ENCODE measurements around the gene GOLGA6D.
"Not testable (repeated sequence)": the region's sequence is repeated elsewhere in the genome, so short reads cannot be mapped to it uniquely, and the experiment has no call there.

Gene GOLGA6D

DNA sequence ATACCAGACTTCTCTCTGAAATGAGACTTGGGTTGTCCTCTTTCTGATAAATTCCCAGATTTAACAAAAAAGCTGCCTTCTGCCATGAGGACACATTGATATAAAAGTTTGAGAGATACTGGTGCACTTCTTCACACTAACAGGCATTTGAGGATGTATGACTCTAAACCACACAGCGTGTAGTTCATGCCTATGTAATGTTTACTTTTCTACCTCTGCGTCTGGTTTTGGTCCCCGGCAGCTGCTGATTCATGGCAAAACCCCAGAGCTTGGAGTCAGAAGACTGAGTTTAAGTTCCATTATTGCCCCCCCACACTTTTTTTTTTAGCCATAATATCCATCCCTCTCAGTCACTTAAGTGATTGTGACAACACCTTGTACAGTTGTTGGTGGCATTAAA lies 1.5 kb downstream of the GOLGA6D start:
- not testable (repeated sequence) for H3K9me3 ChIP-seq (ENCODE audit: control insufficient read depth in 1 of 2, low read length in 2 of 2); H3K4me1 ChIP-seq (ENCODE audit: control insufficient read depth in 1 of 2, insufficient read depth in 2 of 2, low read length in 2 of 2); H3K9ac ChIP-seq (ENCODE audit: low read depth in 1 of 2, low read length in 2 of 2); H3K4me3 ChIP-seq (ENCODE audit: low read depth in 1 of 2, low read length in 2 of 2); H3K36me3 ChIP-seq (ENCODE audit: control insufficient read depth in 1 of 2, insufficient read depth in 2 of 2, low read length in 2 of 2); H3K27me3 ChIP-seq (ENCODE audit: control insufficient read depth in 1 of 2, insufficient read depth in 2 of 2, low read length in 2 of 2); H3K27ac ChIP-seq (ENCODE audit: low read depth, low read length)

DNA sequence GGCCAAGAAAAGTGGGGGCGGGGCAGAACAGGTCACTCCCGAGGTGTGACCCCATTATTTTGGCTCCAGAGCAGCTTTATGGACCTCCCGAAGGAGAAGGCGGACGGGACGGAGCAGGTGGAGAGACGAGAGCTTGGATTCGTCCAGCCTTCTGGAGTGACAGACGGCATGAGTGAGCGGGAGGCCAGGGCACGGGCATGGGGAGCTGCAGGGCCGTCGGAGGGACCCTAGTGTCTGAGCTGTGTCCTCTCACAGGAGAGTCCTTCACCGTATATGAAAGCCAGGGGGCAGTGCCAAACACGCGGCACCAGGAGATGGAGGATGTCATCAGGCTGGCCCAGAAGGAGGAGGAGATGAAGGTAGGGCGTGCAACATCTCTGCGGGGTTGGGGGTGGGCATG lies 11.0 kb downstream of the GOLGA6D start:
- H3K27me3 ChIP-seq (ENCODE audit: control insufficient read depth in 1 of 2, insufficient read depth in 2 of 2, low read length in 2 of 2); H3K9ac ChIP-seq (ENCODE audit: low read depth in 1 of 2, low read length in 2 of 2): not testable (repeated sequence)

DNA sequence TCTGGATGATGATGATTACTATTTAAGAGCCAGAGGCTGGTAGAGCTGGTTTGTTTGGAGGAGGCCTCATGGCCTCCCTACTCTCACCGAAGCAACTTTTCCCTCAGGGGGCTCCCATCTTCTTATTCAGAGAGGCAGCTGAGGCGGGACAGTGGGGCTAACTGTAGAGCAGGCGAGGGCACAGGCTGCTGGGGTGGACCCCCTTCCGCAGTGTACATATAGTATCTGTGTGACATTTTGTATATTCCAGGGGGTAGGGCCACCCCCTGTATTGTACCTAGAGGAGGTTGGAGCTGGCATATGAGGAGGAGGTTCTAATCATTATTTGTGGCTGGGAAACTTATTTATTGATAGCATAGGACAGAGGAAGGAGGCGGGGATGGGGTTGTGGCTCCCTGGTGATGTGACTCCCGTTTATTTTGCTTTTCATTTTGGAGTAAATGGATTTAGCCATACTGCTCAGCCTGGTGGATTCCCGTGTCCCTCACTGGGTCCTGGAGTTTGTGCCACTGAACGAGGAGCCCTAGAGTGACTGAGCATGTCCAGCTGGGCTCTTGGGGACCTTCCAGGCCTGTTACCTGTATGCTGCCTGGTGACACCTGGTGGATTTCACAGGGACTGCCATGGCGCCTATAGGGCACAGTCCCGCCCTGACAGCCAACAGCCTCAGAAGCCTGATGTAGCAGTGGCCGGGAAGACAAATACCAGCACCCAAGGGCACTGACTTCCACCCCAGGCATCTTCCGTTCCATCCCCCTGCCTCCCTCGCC lies 16.1 kb downstream of the GOLGA6D start:
- not testable (repeated sequence) for H3K4me1 ChIP-seq (ENCODE audit: control insufficient read depth in 1 of 2, insufficient read depth in 2 of 2, low read length in 2 of 2); H3K9me3 ChIP-seq (ENCODE audit: control insufficient read depth in 1 of 2, low read length in 2 of 2); H3K4me3 ChIP-seq (ENCODE audit: low read depth in 1 of 2, low read length in 2 of 2); H3K36me3 ChIP-seq (ENCODE audit: control insufficient read depth in 1 of 2, insufficient read depth in 2 of 2, low read length in 2 of 2); H3K27me3 ChIP-seq (ENCODE audit: control insufficient read depth in 1 of 2, insufficient read depth in 2 of 2, low read length in 2 of 2); H3K27ac ChIP-seq (ENCODE audit: low read depth, low read length); H3K9ac ChIP-seq (ENCODE audit: low read depth in 1 of 2, low read length in 2 of 2)

More for the DNA sequence above, 11.0 kb downstream of the GOLGA6D start:
- H3K4me3 ChIP-seq (ENCODE audit: low read depth in 1 of 2, low read length in 2 of 2); H3K27ac ChIP-seq (ENCODE audit: low read depth, low read length); H3K36me3 ChIP-seq (ENCODE audit: control insufficient read depth in 1 of 2, insufficient read depth in 2 of 2, low read length in 2 of 2); H3K4me1 ChIP-seq (ENCODE audit: control insufficient read depth in 1 of 2, insufficient read depth in 2 of 2, low read length in 2 of 2); H3K9me3 ChIP-seq (ENCODE audit: control insufficient read depth in 1 of 2, low read length in 2 of 2): not testable (repeated sequence)

DNA sequence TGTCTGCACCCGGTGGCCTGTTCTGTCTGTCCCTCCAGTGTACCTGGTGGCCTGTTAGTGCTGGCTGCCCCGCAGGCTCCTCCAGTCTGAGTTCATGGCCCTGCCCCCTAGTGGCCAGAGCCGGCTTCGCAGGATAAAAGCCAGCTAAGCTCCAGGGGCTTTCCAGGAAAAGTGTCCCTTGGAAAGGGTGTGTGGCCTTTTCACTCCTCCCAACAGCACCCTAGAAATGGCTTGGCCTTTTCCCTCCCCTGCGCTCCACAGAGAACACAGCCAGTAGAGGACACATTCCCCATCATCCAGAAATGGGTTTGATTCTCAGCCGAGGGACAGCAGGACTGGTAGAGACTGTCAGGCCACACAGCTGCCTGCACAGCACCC lies 16.7 kb downstream of the GOLGA6D start:
- H3K4me1 ChIP-seq (ENCODE audit: control insufficient read depth in 1 of 2, insufficient read depth in 2 of 2, low read length in 2 of 2); H3K4me3 ChIP-seq (ENCODE audit: low read depth in 1 of 2, low read length in 2 of 2); H3K27ac ChIP-seq (ENCODE audit: low read depth, low read length); H3K36me3 ChIP-seq (ENCODE audit: control insufficient read depth in 1 of 2, insufficient read depth in 2 of 2, low read length in 2 of 2); H3K9me3 ChIP-seq (ENCODE audit: control insufficient read depth in 1 of 2, low read length in 2 of 2); H3K27me3 ChIP-seq (ENCODE audit: control insufficient read depth in 1 of 2, insufficient read depth in 2 of 2, low read length in 2 of 2); H3K9ac ChIP-seq (ENCODE audit: low read depth in 1 of 2, low read length in 2 of 2): not testable (repeated sequence)

DNA sequence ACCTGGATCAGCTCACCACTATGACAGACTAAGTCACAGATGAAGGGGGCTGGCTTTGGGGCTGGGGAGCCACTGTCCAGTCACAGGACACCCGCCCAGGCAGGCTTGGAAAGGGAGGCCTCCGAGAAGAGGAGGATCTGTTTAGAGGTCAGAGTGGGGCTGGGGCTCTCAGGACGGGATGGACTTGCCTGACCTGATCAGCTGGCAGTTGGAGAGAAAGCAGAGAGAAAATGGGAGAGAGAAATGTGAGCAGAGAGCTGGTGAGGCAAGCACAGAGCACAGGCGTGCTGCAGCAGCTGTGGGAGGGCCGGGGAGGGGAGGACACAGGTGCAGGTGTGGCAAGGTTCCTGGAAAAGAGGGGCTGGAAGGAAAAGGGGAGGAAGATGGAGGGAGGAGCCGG lies 17.4 kb downstream of the GOLGA6D start:
- H3K27ac ChIP-seq (ENCODE audit: low read depth, low read length); H3K9me3 ChIP-seq (ENCODE audit: control insufficient read depth in 1 of 2, low read length in 2 of 2); H3K4me1 ChIP-seq (ENCODE audit: control insufficient read depth in 1 of 2, insufficient read depth in 2 of 2, low read length in 2 of 2); H3K9ac ChIP-seq (ENCODE audit: low read depth in 1 of 2, low read length in 2 of 2); H3K36me3 ChIP-seq (ENCODE audit: control insufficient read depth in 1 of 2, insufficient read depth in 2 of 2, low read length in 2 of 2); H3K4me3 ChIP-seq (ENCODE audit: low read depth in 1 of 2, low read length in 2 of 2); H3K27me3 ChIP-seq (ENCODE audit: control insufficient read depth in 1 of 2, insufficient read depth in 2 of 2, low read length in 2 of 2): not testable (repeated sequence)

DNA sequence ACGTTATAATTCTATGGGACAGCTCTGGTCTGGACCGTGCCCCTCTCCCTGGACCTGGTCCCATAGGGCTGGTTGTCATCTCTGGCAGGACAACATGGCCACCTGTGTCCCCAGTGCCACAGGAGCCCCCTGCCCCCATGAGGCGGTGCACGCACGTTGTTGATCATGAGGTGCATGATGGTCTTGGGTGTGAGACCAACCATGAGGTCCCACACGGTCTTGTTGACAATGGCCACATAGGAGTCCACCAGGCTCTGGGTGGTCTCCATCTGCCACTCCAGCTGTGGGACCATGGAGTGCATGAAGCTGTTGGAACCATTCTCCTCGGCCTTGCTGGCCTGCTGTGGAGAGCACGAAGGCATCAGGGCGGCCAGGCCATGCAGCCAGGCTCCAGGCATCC lies 19.7 kb downstream of the GOLGA6D start:
- Histone ChIP-seq H3K36me3 (ENCODE audit: control insufficient read depth in 1 of 2, insufficient read depth in 2 of 2, low read length in 2 of 2) (no peaks in the 10 kb centered on the region), H3K4me1 (ENCODE audit: control insufficient read depth in 1 of 2, insufficient read depth in 2 of 2, low read length in 2 of 2) (no peaks in the 10 kb centered on the region), H3K27ac (ENCODE audit: low read depth, low read length) (no peak overlapping the region), H3K9me3 (ENCODE audit: control insufficient read depth in 1 of 2, low read length in 2 of 2) (no peaks in the 10 kb centered on the region), H3K4me3 (ENCODE audit: low read depth in 1 of 2, low read length in 2 of 2) (no peak overlapping the region), H3K9ac (ENCODE audit: low read depth in 1 of 2, low read length in 2 of 2) (no peak overlapping the region), H3K27me3 (ENCODE audit: control insufficient read depth in 1 of 2, insufficient read depth in 2 of 2, low read length in 2 of 2) (peaks cover 0 to 6% of the 10 kb centered on the region in 2 donors)

DNA sequence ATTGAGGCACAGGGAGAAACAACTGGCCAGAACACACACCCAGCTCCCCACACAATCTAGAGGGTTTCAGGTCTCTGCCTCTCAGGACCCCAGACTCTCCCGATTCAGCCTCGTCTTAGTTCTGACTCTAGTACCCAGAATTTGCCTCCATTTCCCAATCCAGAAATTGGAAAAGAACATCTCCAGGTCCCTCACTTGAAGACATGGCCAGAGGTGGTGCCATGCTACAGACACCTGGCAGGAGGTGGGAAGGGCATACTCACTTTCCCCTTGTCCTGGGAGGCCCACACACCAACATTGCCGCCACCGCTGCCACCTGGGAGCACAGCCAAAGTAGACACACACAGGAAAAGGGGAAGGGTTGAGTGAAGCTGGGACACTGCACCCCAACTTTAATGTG lies 20.1 kb downstream of the GOLGA6D start:
- H3K27ac ChIP-seq (ENCODE audit: low read depth, low read length); H3K4me1 ChIP-seq (ENCODE audit: control insufficient read depth in 1 of 2, insufficient read depth in 2 of 2, low read length in 2 of 2); H3K9me3 ChIP-seq (ENCODE audit: control insufficient read depth in 1 of 2, low read length in 2 of 2); H3K27me3 ChIP-seq (ENCODE audit: control insufficient read depth in 1 of 2, insufficient read depth in 2 of 2, low read length in 2 of 2); H3K36me3 ChIP-seq (ENCODE audit: control insufficient read depth in 1 of 2, insufficient read depth in 2 of 2, low read length in 2 of 2); H3K4me3 ChIP-seq (ENCODE audit: low read depth in 1 of 2, low read length in 2 of 2); H3K9ac ChIP-seq (ENCODE audit: low read depth in 1 of 2, low read length in 2 of 2): not testable (repeated sequence)

DNA sequence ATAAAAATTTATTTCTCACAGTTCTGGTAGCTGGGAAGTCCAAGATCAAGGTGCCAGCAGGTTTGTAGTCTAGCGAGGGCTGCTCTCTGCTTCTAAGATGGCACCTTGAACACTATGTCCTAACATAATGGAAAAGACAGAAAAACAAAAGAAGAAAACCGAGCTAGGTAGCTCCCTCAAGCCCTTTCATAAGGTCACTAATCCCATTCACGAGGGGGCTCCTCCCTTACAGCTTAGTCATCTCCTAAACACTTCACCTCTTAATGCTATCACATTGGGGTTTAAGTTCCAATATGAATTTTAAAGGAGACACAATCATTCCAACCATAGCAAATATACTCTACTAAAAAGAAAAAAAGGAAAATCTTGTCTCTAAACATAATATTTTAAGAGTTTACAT lies 23.6 kb downstream of the GOLGA6D start:
- H3K27me3 ChIP-seq (ENCODE audit: control insufficient read depth in 1 of 2, insufficient read depth in 2 of 2, low read length in 2 of 2), result peaks cover 0 to 6% of the 10 kb centered on the region in 2 donors
- no peak overlapping the region for H3K9ac ChIP-seq (ENCODE audit: low read depth in 1 of 2, low read length in 2 of 2)

DNA sequence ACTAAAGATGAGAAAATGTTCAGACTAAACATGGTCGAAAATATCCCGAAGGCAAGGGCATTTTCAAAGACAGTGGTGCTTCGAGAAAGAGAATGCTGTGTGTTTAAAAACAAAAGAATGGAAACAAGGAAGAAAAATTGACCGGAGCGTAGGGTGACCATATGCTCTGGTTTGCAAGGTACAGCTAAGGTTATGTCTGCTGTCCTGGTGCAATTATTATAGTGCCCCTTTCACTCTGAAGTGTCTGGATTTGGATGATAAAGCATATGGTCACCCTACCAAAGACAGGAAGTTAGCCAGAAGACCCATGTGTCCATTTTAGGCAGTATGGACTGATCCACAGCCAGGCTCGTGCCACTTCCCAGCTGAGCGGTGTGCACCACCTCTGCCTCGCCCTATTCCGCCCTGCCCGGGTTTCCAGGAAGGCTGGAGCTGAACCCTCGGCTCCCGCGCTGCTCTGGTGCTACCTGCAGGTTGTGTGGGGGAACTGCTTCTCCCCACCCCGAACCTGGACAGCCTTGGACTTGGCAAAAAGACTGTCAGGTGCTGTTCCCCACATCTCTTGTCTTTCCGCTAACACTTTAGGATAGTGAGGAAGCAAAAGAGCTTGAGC lies 25.2 kb downstream of the GOLGA6D start:
- no peak overlapping the region for H3K27ac ChIP-seq (ENCODE audit: low read depth, low read length)
- no peak overlapping the region for H3K9ac ChIP-seq (ENCODE audit: low read depth in 1 of 2, low read length in 2 of 2)
- no peaks in the 10 kb centered on the region for H3K9me3 ChIP-seq (ENCODE audit: control insufficient read depth in 1 of 2, low read length in 2 of 2)
- no peak overlapping the region for H3K4me3 ChIP-seq (ENCODE audit: low read depth in 1 of 2, low read length in 2 of 2)
- H3K36me3 ChIP-seq (ENCODE audit: control insufficient read depth in 1 of 2, insufficient read depth in 2 of 2, low read length in 2 of 2), result no peaks in the 10 kb centered on the region
- H3K4me1 ChIP-seq (ENCODE audit: control insufficient read depth in 1 of 2, insufficient read depth in 2 of 2, low read length in 2 of 2), result no peaks in the 10 kb centered on the region
- H3K27me3 ChIP-seq (ENCODE audit: control insufficient read depth in 1 of 2, insufficient read depth in 2 of 2, low read length in 2 of 2), result peaks cover 0 to 6% of the 10 kb centered on the region in 2 donors

More for the DNA sequence above, 23.6 kb downstream of the GOLGA6D start:
- Histone ChIP-seq H3K27ac (ENCODE audit: low read depth, low read length) (no peak overlapping the region), H3K36me3 (ENCODE audit: control insufficient read depth in 1 of 2, insufficient read depth in 2 of 2, low read length in 2 of 2) (no peaks in the 10 kb centered on the region), H3K9me3 (ENCODE audit: control insufficient read depth in 1 of 2, low read length in 2 of 2) (no peaks in the 10 kb centered on the region), H3K4me3 (ENCODE audit: low read depth in 1 of 2, low read length in 2 of 2) (no peak overlapping the region), H3K4me1 (ENCODE audit: control insufficient read depth in 1 of 2, insufficient read depth in 2 of 2, low read length in 2 of 2) (no peaks in the 10 kb centered on the region)

DNA sequence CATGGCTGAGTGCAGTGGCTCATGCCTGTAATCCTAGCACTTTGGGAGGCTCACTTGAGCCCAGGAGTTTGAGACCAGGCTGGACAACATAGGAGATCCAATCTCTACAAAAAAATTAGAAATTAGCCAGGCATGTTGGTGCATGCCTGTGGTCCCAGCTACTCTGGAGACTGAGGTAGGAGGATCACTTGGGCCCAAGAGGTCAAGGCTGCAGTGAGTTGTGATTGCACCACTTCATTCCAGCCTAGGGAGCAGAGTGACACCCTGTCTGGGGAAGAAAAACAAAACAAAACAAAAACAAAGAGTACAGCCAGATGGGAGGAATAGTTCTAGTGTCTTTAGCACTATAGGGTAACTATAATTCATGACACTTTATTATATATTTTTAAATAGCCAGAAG lies 27.1 kb downstream of the GOLGA6D start:
- Histone ChIP-seq H3K9ac (ENCODE audit: low read depth in 1 of 2, low read length in 2 of 2) (no peak overlapping the region), H3K27me3 (ENCODE audit: control insufficient read depth in 1 of 2, insufficient read depth in 2 of 2, low read length in 2 of 2) (peaks cover 0 to under 1% of the 10 kb centered on the region in 2 donors), H3K9me3 (ENCODE audit: control insufficient read depth in 1 of 2, low read length in 2 of 2) (no peaks in the 10 kb centered on the region), H3K27ac (ENCODE audit: low read depth, low read length) (no peak overlapping the region), H3K4me3 (ENCODE audit: low read depth in 1 of 2, low read length in 2 of 2) (no peak overlapping the region), H3K36me3 (ENCODE audit: control insufficient read depth in 1 of 2, insufficient read depth in 2 of 2, low read length in 2 of 2) (no peaks in the 10 kb centered on the region), H3K4me1 (ENCODE audit: control insufficient read depth in 1 of 2, insufficient read depth in 2 of 2, low read length in 2 of 2) (no peaks in the 10 kb centered on the region)
